HG03139 (cell line): ENCODE results near the gene NLK.
"Not testable (repeated sequence)": the region's sequence is repeated elsewhere in the genome, so short reads cannot be mapped to it uniquely, and the experiment has no call there.

Source experiments
- ATAC-seq: cut with Tn5 transposase; IDR thresholded peaks from one replicate; pipeline ENCODE4 v1.9.1; 2021; ENCODE audit not compliant: unreplicated experiment

The NLK gene

GRCh38 chr17:28042657-28042720, at the start of gene NLK:
NLK (plus strand) TSS chr17:28042677; CDS start chr17:28042874, 197 bp downstream.
- ATAC-seq = no peak

- no peak for ATAC-seq
Measured at GRCh38 chr17:27993161-27993695, 49.2 kb upstream of the NLK start.

GRCh38 chr17:27993723-27994310, 48.7 kb upstream of the NLK start:
- no peak for ATAC-seq

- ATAC-seq = no peak
Measured at GRCh38 chr17:27994586-27994985, 47.9 kb upstream of the NLK start.

DNA sequence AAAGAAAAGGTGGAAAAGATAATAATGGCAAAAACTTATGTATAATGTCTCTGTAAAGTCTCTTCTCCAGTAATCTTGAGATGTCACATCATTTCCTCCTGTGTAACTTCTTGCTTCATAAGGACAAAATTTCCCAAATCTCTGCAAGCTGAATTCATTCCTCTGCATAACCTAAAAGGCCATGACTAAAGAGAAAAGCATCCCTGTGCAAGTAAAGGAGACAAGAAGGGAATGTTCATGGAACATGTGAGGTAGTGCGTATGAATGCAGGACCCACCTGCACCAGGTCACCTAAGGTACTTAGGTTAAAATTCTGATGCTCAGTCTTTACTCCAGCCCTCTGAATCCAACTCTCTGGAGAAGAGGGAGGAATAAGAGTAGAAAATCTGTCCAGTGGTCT, 46.9 kb upstream of the NLK start:
- no peak for ATAC-seq

DNA sequence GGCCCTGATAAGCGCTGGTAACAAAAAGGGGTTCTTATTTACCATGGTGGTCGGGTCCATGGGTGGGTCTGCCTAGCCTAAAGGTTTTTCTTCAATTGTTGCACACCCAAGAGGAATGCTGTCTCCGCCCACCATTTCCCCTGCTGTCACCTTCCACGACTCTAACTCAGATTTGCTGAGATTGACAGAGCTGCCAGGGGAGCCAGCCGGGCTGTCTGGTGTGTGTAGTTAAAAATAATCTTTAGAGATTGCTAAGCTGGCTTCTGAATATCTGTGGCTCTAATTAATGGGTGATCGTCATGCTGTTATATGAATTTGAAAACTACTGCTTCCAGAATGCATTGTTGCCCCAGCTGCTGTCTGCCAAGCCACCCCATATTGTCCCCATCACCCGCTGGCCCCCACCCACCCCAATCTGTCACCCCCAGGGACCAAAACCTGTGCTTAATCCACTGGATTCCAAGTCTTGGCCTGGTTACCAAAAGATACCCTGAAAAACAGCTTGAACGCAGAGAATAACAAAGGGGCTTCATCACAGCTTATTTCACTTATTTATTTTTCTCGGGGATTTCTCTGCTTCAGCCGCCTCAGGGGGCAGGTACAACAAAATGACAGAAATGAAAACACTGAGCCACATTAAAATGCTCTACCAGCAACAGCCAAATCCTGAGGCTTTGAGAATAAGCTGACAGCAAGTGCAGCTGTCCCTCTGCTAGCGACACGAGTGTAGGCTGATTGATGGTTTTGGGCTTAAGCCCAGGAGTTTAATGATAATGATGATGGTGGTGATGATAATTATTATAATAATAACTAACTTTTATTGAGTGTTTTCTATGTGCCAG, 46.1 kb upstream of the NLK start:
- ATAC-seq = no peak

GRCh38 chr17:27997044-27997401, 45.5 kb upstream of the NLK start:
- no peak for ATAC-seq

- no peak for ATAC-seq
Measured at GRCh38 chr17:27997522-27997921, 45.0 kb upstream of the NLK start.

GRCh38 chr17:28001149-28001548, 41.3 kb upstream of the NLK start:
- no peak for ATAC-seq

GRCh38 chr17:28004344-28004743, 38.1 kb upstream of the NLK start:
- ATAC-seq = no peak

- not testable (repeated sequence) for ATAC-seq
Measured at GRCh38 chr17:28007925-28008324, 34.6 kb upstream of the NLK start.

DNA sequence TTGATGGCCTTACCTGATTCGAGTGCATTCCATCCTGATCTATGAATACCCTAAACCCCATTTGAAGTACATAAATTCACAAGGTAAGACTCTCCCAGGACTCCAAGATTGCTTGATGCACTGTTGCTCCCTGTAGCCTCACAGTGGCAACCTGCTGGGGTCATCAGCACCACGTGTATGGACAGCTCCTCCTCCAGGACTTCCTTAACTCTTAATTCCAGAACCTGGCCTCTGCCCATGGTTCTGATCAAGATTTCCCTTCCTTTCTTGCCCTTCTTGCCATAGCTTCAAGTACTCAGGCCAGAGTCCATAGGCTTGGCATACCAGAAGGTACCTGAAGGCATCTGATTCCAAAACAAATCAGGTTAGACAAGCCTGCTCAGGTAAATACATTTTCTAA, 34.0 kb upstream of the NLK start:
- ATAC-seq = no peak

- no peak for ATAC-seq
Measured at GRCh38 chr17:28010406-28010805, 32.1 kb upstream of the NLK start.

- ATAC-seq = no peak
Measured at GRCh38 chr17:28018439-28019070, 23.9 kb upstream of the NLK start.

- no peak for ATAC-seq
Measured at GRCh38 chr17:28020515-28020914, 22.0 kb upstream of the NLK start.

DNA sequence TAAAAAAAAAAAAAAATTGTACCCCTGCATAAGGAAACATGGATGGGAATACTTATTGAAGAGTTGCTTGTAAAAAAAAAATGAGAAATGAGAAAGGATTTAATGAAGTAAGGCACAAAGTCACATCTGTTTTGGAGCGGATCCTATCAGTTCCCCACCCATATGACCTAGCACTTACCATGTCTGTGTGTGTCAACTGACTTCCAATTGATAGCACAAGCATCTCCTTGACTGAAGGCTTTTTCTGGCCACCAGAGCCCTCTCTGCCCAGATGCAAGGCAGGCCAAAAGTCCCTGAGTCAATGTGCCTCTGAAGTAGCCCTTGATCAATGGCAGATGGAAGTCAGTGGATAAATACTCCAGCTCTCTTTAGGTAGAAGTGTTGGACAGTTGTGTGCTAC, 13.4 kb upstream of the NLK start:
- no peak for ATAC-seq

GRCh38 chr17:28030386-28030785, 12.1 kb upstream of the NLK start:
- no peak for ATAC-seq

- no peak for ATAC-seq
Measured at GRCh38 chr17:28031174-28031573, 11.3 kb upstream of the NLK start.

DNA sequence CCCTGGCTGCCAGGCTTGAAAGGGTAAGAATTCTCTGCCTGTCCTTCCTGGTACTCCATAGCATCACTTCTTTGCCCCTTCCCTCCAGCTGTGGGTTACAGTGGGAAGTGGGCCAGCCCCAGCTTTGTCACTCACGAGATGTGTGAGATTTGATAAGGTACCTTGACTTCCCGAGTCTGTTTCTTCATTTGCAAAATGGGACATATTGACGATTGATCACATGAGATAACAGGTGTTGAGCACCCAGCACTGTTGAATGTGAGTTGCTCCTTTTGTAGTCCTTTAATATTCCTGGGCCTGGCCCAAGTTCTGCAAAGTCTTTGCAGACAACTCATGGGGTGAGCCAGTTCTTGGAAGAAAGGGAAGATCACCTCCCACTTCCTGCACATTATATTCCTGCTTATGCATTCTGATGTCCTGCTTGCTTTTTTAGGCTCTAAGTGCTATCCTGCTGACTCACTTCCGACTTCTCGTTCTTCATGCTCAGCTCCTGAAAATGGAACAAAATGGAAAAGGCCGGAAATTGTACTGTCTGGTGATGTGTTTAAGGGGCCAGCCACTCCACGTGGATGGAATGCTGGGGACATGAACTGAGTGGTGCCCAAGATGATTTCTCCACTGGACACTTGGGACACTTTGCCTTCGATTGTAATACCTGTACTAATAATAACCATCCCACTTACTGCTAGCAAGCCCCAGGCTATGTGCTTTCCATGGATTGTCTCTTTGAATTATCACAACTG, 8.3 kb upstream of the NLK start:
- no peak for ATAC-seq

- ATAC-seq = not testable (repeated sequence)
Measured at GRCh38 chr17:28035452-28035851, 7.0 kb upstream of the NLK start.

DNA sequence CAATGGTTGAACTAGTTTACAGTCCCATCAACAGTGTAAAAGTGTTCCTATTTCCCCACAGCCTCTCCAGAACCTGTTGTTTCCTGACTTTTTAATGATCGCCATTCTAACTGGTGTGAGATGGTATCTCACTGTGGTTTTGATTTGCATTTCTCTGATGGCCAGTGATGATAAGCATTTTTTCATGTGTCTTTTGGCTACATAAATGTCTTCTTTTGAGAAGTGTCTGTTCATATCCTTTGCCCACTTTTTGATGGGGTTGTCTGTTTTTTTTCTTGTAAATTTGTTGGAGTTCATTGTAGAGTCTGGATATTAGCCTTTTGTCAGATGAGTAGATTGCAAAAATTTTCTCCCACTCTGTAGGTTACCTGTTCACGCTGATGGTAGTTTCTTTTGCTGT, 6.6 kb upstream of the NLK start:
- not testable (repeated sequence) for ATAC-seq

- ATAC-seq = no peak
Measured at GRCh38 chr17:28038802-28039201, 3.7 kb upstream of the NLK start.
